GM19025 (cell line): ENCODE results near the gene LPAR5.

Source experiments
- ATAC-seq: cut with Tn5 transposase; IDR thresholded peaks from one replicate; pipeline ENCODE4 v1.9.1; 2021; ENCODE audit warnings: mild to moderate bottlenecking, low read depth, moderate library complexity; ENCODE audit not compliant: unreplicated experiment

Gene LPAR5

GRCh38 chr12:6569312-6569711, 66.4 kb downstream of the LPAR5 start:
- ATAC-seq = no peak
